Activated CD4-positive, CD25-positive, alpha-beta regulatory T cell treated with anti-CD3 and anti-CD28 coated beads, Interleukin-2, amount 50 U/mL, for 72 hours (primary cell): ENCODE measurements around the gene ANKRD29.

Source experiments
- DNase-seq: peaks from one replicate; pipeline ENCODE4 v3.0.0; 2021

The ANKRD29 gene, protein sequence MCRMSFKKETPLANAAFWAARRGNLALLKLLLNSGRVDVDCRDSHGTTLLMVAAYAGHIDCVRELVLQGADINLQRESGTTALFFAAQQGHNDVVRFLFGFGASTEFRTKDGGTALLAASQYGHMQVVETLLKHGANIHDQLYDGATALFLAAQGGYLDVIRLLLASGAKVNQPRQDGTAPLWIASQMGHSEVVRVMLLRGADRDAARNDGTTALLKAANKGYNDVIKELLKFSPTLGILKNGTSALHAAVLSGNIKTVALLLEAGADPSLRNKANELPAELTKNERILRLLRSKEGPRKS

GRCh38 chr18:23662309-23663263, at the start of gene ANKRD29:
TSS of gene ANKRD29 (minus strand) at chr18:23662911. CDS start at chr18:23662730, 181 bp downstream.
- DNase-seq, result peak; percentile 63

- no peak for DNase-seq
Observed at GRCh38 chr18:23712445-23712844, 49.7 kb upstream of the ANKRD29 start.

GRCh38 chr18:23711426-23711825, 48.7 kb upstream of the ANKRD29 start:
- DNase-seq, result no peak

DNA sequence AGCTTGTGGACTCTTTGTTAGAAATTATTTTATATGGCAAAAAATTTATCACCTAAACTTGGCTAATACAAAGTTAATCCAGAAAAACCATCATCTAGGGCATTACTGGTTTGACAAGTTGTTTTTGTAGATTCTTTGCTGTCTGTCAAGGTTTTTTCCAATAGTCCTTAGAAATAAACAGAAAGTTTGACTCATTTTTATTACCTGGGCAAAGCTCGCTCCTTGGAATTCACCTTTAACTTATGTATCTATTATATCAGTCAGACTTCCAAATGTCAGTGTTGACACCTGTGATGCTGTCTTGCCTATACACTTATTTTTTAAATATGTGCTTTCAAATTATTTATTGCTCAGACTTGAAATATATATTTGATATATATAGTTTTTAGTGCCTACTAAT, 48.2 kb upstream of the ANKRD29 start:
- DNase-seq, result no peak

- DNase-seq, result no peak
Observed at GRCh38 chr18:23710068-23710527, 47.4 kb upstream of the ANKRD29 start.

DNA sequence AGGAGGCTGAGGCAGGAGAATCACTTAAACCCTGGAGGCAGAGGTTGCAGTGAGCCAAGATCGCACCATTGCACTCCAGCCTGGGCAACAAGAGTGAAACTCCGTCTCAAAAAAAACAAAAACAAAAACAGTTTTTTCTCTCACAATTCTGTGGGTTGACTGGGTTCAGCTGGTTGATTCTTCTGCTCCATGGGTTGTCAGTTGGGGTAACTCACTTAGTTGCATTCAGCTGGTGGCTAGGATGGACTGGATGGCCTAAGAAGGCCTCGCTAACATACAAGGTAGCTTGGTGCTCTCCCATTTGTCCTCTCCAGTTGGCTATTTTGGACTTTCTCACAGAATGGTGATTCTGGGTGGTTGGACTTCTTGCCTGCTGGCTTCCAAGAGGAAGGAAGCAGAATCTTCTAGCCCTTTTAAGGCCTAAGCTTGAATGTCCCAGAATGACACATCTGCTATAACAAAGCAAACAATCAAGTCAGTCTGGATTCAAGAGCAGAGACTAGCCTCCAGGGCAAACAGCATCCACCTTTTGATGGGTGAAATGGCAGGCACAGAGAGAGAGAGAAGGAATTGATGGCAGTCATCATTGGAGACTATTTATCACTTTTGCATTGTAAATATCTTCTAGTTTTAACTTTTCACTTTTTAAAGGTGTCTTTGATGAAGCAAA, 44.4 kb upstream of the ANKRD29 start:
- DNase-seq, result no peak

DNA sequence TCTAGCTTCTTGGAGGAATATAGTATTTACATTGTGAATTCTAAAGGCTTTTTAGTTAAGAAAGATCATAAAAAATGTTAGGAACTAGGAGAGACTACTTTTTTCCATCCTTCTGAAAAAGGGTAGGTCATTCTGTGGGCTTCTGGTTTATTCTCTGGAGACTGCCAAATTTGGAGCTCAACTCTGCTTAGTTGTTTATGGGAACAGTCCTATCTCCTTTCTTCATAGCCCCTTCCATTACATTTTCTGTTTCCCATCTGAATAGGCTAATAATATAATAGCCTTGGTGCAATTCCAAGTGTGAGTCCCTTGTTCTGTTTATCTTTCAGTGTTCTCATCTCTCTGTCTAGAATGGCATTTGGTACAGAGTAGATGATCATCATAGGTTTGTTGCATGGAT, 42.1 kb upstream of the ANKRD29 start:
- DNase-seq, result no peak

- DNase-seq, result no peak
Observed at GRCh38 chr18:23703987-23704384, 41.3 kb upstream of the ANKRD29 start.

- DNase-seq, result no peak
Observed at GRCh38 chr18:23703057-23703986, 40.6 kb upstream of the ANKRD29 start.

DNA sequence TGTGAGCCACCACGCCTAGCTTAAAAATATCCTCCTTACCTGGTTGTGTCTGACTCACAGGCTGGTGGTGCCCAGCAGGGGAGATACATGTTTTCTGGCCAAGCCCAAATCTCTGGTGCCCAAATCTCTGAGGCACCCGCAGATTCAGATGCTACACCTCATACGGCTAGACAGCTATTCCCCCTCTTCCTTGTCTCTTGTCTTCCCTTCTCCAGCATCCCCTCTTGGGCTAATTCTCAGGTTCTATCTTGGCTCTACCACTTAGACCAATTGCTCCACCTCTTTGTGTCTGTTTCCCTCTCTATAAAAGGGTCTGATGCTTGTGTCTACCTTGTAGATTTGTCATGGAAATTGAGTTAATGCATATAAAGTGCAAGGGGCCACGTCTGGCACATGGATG, 39.9 kb upstream of the ANKRD29 start:
- DNase-seq, result no peak

DNA sequence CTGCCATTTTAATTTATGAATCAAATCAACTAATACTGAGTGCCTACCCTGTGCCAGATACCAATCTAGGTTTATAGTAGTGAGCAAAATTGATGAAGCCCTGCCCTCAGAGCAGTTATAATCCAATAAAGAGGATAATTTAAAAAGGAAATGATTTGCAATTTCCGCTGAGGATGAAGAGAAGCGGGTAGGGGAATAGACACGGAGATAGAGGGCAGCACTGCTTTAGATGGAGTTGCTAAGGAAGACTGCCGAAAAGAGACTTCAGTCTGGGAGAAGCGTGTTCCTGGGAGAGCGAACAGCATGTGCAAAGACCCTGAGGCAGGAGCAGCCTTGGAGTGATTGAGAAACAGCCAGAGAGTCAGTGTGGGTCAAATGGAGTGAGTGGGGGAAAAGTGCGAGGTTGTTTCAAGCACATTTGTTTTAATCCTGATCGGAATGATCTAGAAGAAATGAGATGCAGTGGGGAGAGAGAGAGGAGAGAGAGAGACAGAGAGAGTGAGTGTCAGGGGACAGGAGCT, 38.9 kb upstream of the ANKRD29 start:
- DNase-seq, result no peak

DNA sequence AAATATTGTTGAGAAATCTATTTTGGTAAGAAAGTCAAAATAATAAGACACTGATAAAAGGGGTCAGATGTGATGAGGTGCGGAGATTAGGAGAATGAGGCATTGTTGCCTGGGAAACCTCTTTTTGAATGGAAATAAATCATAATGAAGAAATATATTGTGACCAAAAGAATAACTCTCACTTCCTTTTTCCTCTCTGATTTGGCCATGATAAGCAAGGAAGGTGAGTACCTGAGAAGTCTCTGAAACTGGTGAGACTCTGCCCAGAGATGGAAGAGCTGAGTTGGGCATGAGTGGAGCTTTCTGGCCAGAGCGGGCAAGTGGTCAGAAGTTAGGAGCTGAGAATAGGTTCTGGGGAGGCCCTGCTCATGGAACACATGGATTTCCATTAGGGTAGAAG, 38.3 kb upstream of the ANKRD29 start:
- no peak for DNase-seq

GRCh38 chr18:23694637-23695430, 32.1 kb upstream of the ANKRD29 start:
- DNase-seq, result no peak

GRCh38 chr18:23693846-23694245, 31.1 kb upstream of the ANKRD29 start:
- no peak for DNase-seq

DNA sequence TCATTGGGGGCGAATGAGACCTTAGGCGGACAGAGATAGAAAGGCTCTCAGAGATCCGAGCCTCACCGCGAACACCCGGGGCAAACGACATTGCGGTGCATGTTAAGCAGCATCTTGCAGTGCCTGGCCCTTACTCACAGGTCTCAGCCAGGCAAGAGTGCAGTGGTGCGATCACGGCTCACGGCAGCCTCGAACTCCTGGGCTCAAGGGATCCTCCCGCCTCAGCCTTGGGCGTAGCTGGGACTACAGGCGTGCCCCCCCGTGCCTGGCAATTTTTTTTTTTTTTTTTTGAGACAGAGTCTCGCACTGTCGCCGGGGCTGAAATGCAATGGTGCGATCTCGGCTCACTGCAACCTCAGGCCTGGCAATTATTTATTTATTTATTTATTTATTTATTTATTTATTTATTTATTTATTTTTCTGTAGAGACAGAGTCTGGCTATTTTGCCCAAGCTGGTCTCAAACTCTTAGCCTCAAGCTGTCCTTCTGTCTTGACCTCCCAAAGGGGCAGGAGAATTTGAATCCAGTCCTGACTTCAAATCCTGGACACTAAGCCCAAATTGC, 27.9 kb upstream of the ANKRD29 start:
- DNase-seq, result no peak

DNA sequence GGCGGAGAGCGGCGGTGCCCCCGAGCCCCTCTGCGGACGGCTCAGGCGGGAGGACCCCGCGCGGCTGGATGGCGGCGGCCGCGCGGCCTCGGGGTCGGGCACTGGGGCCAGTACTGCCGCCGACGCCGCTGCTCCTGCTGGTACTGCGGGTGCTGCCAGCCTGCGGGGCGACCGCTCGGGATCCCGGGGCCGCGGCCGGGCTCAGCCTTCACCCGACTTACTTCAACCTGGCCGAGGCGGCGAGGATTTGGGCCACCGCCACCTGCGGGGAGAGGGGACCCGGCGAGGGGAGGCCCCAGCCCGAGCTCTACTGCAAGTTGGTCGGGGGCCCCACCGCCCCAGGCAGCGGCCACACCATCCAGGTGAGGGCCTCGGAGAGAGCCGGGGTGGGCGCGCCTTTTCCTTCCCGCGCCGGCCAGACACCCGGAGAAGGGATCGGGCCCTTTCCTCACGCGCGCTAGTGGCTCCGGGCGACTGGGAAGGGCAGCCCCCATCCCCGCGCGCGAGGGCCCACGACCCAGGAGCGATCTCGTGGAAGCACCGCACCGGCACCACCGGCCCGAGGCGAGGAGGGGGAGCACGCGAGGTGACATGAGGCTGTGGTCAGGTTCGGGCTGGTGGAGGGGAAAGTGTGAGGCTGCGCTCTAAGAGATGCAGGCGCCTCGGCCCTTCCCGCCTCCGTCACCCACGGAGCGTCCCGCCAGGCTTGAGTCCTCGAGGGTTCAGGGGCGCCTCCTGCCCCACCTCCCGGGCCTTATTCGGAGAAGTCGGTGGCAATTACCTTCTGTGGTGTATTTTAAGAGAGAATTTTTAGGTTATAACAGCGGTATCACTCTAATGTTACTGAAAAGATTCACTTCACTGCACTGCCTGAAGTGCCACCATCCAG, 27.1 kb upstream of the ANKRD29 start:
- DNase-seq, result peak; percentile 34

DNA sequence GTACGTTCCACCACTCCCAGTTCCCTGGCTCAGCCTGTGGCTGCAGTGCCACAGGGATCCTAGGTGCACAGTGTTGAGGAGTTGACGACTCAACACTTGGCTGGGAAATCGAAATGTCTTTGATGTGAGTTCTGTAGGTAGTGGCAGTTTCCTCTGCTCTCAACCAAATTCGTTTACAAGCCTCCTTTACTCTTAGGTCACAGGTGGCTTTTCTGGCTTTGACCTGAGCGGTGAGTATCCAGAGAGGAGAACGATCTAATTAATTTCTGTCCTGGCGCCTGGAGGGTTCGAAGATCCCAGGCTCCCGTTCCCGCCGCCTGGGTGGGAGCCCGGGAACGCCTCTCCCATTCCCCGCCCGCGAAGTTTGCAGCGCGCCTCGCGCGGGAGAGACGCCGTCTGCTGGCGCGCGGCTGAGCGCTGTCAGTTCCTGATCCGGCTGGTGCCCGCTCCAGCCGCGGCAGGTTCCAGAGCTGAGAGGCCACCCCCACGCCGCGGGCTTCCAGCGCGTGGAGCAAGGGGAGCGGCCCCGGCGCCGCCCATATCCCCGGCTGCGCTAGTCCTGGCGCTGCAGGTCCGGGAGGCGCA, 26.4 kb upstream of the ANKRD29 start, which contains the start of gene LAMA3:
TSS of gene LAMA3 (plus strand) at position 423 of the 585 bp plus-strand sequence. CDS start 231 bp downstream, outside the sequence.
- DNase-seq, result peak; percentile 35

- no peak for DNase-seq
Observed at GRCh38 chr18:23688528-23688927, 25.8 kb upstream of the ANKRD29 start.
